ENCODE data around the gene NRIP3. TPM values are rescaled to one million over a fixed set of nuclear protein-coding genes. Genes with fewer than 3 reads are reported as not detected.
"Not testable (repeated sequence)": the region's sequence is repeated elsewhere in the genome, so short reads cannot be mapped to it uniquely, and the experiment has no call there.

The NRIP3 gene
- total RNA-seq, 1 donor from 2014 or later: not detected

GRCh38 chr11:8980485-8980884, 23.3 kb downstream of the NRIP3 start:
- intact Hi-C loops (cut with micrococcal nuclease): no loop called here
- Mint-ChIP-seq H3K9me3 (no peaks in the 10 kb centered on the region), H3K4me3 (no peak overlapping the region), H3K27me3 (peaks cover 2% of the 10 kb centered on the region), H3K36me3 (ENCODE audit: low read depth) (no peaks in the 10 kb centered on the region), H3K4me1 (no peaks in the 10 kb centered on the region), H3K27ac (no peak overlapping the region)
- POLR2A ChIA-PET: no interaction called here
- DNase-seq: no peak
- no peak for ATAC-seq (ENCODE audit: low read depth)
- CTCF ChIA-PET: interaction anchor here (0.6 kb wide), 1 partner anchor 554 kb away, joined by 3 read pairs; no protein-coding TSS in a partner anchor
- TF ChIP-seq, protein P1, sequence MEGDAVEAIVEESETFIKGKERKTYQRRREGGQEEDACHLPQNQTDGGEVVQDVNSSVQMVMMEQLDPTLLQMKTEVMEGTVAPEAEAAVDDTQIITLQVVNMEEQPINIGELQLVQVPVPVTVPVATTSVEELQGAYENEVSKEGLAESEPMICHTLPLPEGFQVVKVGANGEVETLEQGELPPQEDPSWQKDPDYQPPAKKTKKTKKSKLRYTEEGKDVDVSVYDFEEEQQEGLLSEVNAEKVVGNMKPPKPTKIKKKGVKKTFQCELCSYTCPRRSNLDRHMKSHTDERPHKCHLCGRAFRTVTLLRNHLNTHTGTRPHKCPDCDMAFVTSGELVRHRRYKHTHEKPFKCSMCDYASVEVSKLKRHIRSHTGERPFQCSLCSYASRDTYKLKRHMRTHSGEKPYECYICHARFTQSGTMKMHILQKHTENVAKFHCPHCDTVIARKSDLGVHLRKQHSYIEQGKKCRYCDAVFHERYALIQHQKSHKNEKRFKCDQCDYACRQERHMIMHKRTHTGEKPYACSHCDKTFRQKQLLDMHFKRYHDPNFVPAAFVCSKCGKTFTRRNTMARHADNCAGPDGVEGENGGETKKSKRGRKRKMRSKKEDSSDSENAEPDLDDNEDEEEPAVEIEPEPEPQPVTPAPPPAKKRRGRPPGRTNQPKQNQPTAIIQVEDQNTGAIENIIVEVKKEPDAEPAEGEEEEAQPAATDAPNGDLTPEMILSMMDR (IDR thresholded peaks at IDR 0.05): no peak

DNA sequence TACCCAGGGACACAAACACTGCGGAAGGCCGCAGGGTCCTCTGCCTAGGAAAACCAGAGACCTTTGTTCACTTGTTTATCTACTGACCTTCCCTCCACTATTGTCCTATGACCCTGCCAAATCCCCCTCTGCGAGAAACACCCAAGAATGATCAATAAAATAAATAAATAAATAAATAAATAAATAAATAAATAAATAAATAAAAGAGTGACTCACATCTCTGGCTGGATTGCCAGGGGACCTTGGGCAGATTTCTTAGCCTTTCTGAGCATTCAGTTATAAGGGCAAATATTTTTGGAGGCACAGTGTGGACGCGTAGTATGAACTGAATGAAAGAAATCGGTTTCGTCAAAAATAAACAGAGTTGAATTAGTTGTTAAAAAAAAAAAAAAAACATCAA, 24.4 kb downstream of the NRIP3 start:
- ATAC-seq (ENCODE audit: low read depth); H3K4me3 Mint-ChIP-seq; H3K27ac Mint-ChIP-seq; intact Hi-C loops (cut with micrococcal nuclease); H3K4me1 Mint-ChIP-seq; H3K36me3 Mint-ChIP-seq (ENCODE audit: low read depth); DNase-seq; CTCF ChIA-PET; H3K27me3 Mint-ChIP-seq; H3K9me3 Mint-ChIP-seq; POLR2A ChIA-PET: not testable (repeated sequence)

DNA sequence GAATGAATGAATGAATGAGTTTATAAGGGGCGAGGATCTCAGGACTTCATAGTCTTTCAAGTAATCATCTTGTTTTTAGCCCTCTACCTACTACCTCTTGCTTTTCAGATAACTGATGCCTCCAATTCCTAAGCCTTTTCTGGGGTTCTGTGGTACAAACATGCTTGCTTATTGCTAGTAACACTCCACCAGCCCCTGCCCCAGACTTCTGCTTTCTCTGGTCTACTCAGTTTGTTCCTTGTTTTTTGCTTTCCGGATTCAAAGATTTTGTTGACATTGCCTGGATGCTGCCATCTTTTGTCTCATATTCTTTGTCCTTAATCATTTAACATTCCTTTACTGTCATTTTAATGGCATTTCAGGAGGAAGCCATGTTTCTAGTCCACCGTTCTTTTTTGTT, 30.7 kb downstream of the NRIP3 start:
- no peak overlapping the region for H3K4me3 Mint-ChIP-seq
- CTCF ChIA-PET: no interaction called here
- TF ChIP-seq, protein P1 (IDR thresholded peaks at IDR 0.05): no peak
- POLR2A ChIA-PET: no interaction called here
- H3K9me3 Mint-ChIP-seq: no peaks in the 10 kb centered on the region
- ATAC-seq (ENCODE audit: low read depth) (no peak), DNase-seq (no peak)
- no peaks in the 10 kb centered on the region for H3K36me3 Mint-ChIP-seq (ENCODE audit: low read depth)
- H3K4me1 Mint-ChIP-seq: no peaks in the 10 kb centered on the region
- H3K27ac Mint-ChIP-seq: no peak overlapping the region
- no peaks in the 10 kb centered on the region for H3K27me3 Mint-ChIP-seq
- intact Hi-C loops (cut with micrococcal nuclease): no loop called here

DNA sequence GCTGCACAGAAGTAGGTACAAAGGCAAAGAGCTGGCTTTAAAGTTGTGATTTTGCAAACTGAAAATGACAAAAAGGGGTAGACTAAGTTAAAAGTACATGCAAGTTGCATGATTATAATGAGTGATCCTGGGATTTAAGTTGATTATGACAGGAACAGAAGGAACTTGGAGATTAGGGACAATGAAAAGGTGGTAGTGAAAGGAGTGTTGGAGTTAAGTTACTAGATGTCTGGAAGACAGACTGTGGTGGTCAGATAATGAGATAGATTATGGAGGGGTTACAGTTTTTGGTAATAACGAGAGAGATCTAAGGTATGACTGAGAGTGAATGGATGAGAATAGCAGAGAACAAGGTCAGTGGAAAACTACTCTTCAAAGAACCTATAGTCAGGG, 31.9 kb downstream of the NRIP3 start:
- no peak for ATAC-seq (ENCODE audit: low read depth)
- ChIA-PET CTCF (no interaction called here), POLR2A (no interaction called here)
- H3K4me1 Mint-ChIP-seq: no peaks in the 10 kb centered on the region
- intact Hi-C loops (cut with micrococcal nuclease): no loop called here
- H3K9me3 Mint-ChIP-seq: no peaks in the 10 kb centered on the region
- no peaks in the 10 kb centered on the region for H3K27me3 Mint-ChIP-seq
- no peak for DNase-seq
- H3K4me3 Mint-ChIP-seq: no peak overlapping the region
- H3K27ac Mint-ChIP-seq: no peak overlapping the region
- TF ChIP-seq, protein P1 (IDR thresholded peaks at IDR 0.05): no peak
- no peaks in the 10 kb centered on the region for H3K36me3 Mint-ChIP-seq (ENCODE audit: low read depth)

DNA sequence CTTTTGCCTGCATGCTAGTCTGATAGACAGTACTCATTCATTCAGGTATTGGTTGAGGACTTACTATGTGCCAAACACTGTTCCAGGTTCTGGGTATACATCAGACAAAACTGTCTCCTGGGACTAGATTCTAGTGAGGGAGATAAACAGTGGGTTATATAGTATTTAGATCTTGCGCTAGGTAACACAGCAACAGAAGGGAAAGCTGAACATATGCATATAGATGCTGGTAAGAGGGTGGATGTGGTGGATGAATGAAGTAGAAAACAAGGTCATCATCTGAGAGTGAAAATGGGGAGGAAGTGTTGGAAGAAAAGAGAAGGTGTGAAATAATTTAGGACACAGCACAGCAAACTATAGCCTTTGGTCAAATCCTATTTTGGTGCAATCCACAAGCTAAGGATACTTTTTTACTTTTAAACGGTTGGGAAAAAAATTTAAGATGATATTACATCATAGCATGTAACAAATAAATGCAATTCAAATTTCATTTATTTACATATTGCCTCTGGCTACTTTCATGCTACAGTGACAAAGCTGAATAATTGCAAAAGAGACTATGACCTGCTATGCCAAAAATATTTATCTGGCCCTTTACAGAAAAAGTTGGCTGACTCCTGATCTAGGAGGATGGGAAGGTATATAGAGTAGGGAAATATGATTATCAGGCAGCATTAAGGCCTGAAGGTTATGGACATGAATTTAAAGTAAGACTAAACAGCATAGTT, 32.4 kb downstream of the NRIP3 start:
- H3K27me3 Mint-ChIP-seq: no peaks in the 10 kb centered on the region
- TF ChIP-seq, protein P1 (IDR thresholded peaks at IDR 0.05): no peak
- ChIA-PET POLR2A (no interaction called here), CTCF (no interaction called here)
- no peak overlapping the region for H3K4me3 Mint-ChIP-seq
- H3K9me3 Mint-ChIP-seq: no peaks in the 10 kb centered on the region
- no peak for DNase-seq
- intact Hi-C loops (cut with micrococcal nuclease): no loop called here
- no peaks in the 10 kb centered on the region for H3K36me3 Mint-ChIP-seq (ENCODE audit: low read depth)
- no peak overlapping the region for H3K27ac Mint-ChIP-seq
- no peaks in the 10 kb centered on the region for H3K4me1 Mint-ChIP-seq
- no peak for ATAC-seq (ENCODE audit: low read depth)

GRCh38 chr11:8967184-8967583, 36.6 kb downstream of the NRIP3 start:
- no peak overlapping the region for H3K27ac Mint-ChIP-seq
- TF ChIP-seq, protein P1 (IDR thresholded peaks at IDR 0.05): no peak
- intact Hi-C loops (cut with micrococcal nuclease): loop anchor here (10.0 kb wide), 1 partner anchor 762 kb away; no protein-coding TSS in a partner anchor
- ATAC-seq (ENCODE audit: low read depth) (no peak), DNase-seq (no peak)
- ChIA-PET POLR2A (interaction anchor here (0.6 kb wide), 1 partner anchor 620 kb away, joined by 3 read pairs; no protein-coding TSS in a partner anchor), CTCF (no interaction called here)
- H3K36me3 Mint-ChIP-seq (ENCODE audit: low read depth): peaks cover 4% of the 10 kb centered on the region
- peaks cover 28% of the 10 kb centered on the region for H3K4me1 Mint-ChIP-seq
- H3K9me3 Mint-ChIP-seq: no peaks in the 10 kb centered on the region
- H3K27me3 Mint-ChIP-seq: no peaks in the 10 kb centered on the region
- H3K4me3 Mint-ChIP-seq: no peak overlapping the region
